Stomach (tissue), 4 donors: ENCODE results near the gene RNASEL.

Experiments used
- CTCF ChIP-seq, 7 experiments: fragments of 450-650 bp in 4 of 7; fragments of 200-600 bp in 3 of 7; sonication (generic) in 3 of 7; IDR thresholded peaks; one replicate each; pipeline ENCODE4 v1.5.1; 2016 to 2019; ENCODE audit warnings: antibody characterized with exemption in 7 of 7, control low read depth in 2 of 7, mild to moderate bottlenecking in 1 of 7
- EP300 ChIP-seq: sonication (generic); formaldehyde crosslinking; IDR thresholded peaks from one replicate; pipeline ENCODE4 v1.6.1; 2017; ENCODE audit warnings: antibody characterized with exemption
- POLR2A ChIP-seq, 4 donors: fragments of 450-650 bp; IDR thresholded peaks; one replicate each; pipeline ENCODE4 v1.6.1; 2016; ENCODE audit warnings: antibody characterized with exemption in 4 of 4, control low read depth in 2 of 4, mild to moderate bottlenecking in 1 of 4, moderate library complexity in 1 of 4
- POLR2AphosphoS5 ChIP-seq, 3 donors: sonication (generic); formaldehyde crosslinking; IDR thresholded peaks; one replicate each; pipeline ENCODE4 v1.6.1; 2016; ENCODE audit warnings: antibody characterized with exemption in 3 of 3

GRCh38 chr1:182584746-182585145 lies 4.3 kb downstream of the RNASEL start:
- TF ChIP-seq POLR2AphosphoS5 (IDR thresholded peaks at IDR 0.05) = no peak
- no peak for TF ChIP-seq EP300
- TF ChIP-seq POLR2A (IDR thresholded peaks at IDR 0.05) = no peak
- TF ChIP-seq CTCF (IDR thresholded peaks at IDR 0.05) = no peak
